ENCODE data around the gene ARHGEF1.

DNA sequence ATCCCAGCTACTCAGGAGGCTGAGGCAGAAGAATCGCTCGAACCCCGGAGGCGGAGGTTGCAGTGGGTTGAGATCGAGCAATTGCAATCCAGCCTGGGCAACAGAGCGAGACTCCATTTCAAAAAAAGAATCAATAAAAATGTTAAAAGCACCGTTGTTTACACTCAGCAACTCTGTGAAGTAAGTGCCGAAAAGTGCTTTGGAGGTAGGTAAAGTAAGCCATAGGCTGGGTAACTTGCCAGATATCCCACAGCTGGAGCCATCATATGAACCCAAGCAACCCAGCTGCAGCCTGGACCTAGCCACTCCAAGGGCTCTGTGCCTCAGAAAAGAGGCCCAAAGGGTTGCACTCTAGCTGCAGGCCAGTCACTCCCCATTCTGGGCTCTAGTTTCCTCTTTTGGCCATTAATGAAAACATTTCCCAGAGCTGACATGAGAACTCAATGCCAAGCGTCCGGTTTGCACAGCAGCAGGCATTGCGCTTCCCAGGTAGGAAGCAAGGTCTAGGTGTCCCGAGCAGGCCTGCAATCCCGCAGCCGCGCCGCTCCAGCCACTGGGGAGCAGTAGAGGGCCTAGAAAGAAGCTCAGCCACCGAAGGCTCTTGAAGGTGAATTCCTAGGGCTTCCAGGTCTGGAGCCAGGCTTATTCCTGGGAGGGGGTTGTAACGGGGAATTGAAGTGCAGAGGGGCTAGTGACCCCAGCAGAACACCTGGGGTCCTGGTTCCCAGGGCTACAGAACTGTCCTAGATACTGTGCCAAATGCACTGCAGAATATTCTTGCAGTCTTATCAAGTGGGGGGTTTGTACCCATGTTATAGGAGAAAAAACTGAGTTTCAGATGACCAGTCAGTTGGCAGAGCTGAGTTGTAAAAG, 10.0 kb upstream of the ARHGEF1 start:
- TF ChIP-seq, protein P1, sequence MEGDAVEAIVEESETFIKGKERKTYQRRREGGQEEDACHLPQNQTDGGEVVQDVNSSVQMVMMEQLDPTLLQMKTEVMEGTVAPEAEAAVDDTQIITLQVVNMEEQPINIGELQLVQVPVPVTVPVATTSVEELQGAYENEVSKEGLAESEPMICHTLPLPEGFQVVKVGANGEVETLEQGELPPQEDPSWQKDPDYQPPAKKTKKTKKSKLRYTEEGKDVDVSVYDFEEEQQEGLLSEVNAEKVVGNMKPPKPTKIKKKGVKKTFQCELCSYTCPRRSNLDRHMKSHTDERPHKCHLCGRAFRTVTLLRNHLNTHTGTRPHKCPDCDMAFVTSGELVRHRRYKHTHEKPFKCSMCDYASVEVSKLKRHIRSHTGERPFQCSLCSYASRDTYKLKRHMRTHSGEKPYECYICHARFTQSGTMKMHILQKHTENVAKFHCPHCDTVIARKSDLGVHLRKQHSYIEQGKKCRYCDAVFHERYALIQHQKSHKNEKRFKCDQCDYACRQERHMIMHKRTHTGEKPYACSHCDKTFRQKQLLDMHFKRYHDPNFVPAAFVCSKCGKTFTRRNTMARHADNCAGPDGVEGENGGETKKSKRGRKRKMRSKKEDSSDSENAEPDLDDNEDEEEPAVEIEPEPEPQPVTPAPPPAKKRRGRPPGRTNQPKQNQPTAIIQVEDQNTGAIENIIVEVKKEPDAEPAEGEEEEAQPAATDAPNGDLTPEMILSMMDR (IDR thresholded peaks at IDR 0.05) = peak in 2 of 3 experiments; percentile 22 to 31
- no peak for TF ChIP-seq POLR2A (IDR thresholded peaks at IDR 0.05)
- TF ChIP-seq POLR2AphosphoS5 (IDR thresholded peaks at IDR 0.05; ENCODE audit: insufficient read depth in 1 of 2, low read depth in 1 of 2) = no peak
